Central memory CD8-positive, alpha-beta T cell (primary cell): Measurements from ENCODE around the gene TTLL12.

Experiments
- ATAC-seq: fragments of 150-1000 bp; cut with Tn5 transposase; replicated peaks from 2 replicates; pipeline ENCODE4 v1.10.0; 2022; ENCODE audit warnings: mild to moderate bottlenecking, moderate FRiP score, moderate number of reproducible peaks; ENCODE audit not compliant: poor library complexity, severe bottlenecking; ENCODE audit errors: extremely low read depth
- DNase-seq, 2 donors: peaks; one replicate each; pipeline ENCODE4 v3.0.0; 2021; ENCODE audit warnings: low spot score in 2 of 2
- H3K27ac Mint-ChIP-seq: one replicate; pipeline ENCODE4 v1.8.0; 2022; ENCODE audit warnings: low read depth, mild to moderate bottlenecking, moderate library complexity, mixed read lengths
- H3K27me3 Mint-ChIP-seq: one replicate; pipeline ENCODE4 v1.8.0; 2022; ENCODE audit warnings: mixed read lengths
- H3K36me3 Mint-ChIP-seq: one replicate; pipeline ENCODE4 v1.8.0; 2022; ENCODE audit warnings: mild to moderate bottlenecking, moderate library complexity, mixed read lengths; ENCODE audit not compliant: insufficient read depth
- H3K4me1 Mint-ChIP-seq: one replicate; pipeline ENCODE4 v1.8.0; 2022; ENCODE audit warnings: mixed read lengths
- H3K4me3 Mint-ChIP-seq: one replicate; pipeline ENCODE4 v1.8.0; 2022; ENCODE audit warnings: mild to moderate bottlenecking, moderate library complexity, mixed read lengths
- H3K9me3 Mint-ChIP-seq: one replicate; pipeline ENCODE4 v1.8.0; 2022; ENCODE audit warnings: mixed read lengths

TTLL12 gene

GRCh38 chr22:43183496-43184277, 3.2 kb downstream of the TTLL12 start:
- Mint-ChIP-seq H3K4me3 (no peak overlapping the region), H3K9me3 (no peaks in the 10 kb centered on the region), H3K36me3 (peaks cover 10% of the 10 kb centered on the region), H3K27me3 (no peaks in the 10 kb centered on the region), H3K27ac (no peak overlapping the region), H3K4me1 (peaks cover 12% of the 10 kb centered on the region)
- no peak for ATAC-seq
- no peak for DNase-seq

GRCh38 chr22:43182726-43183125, 4.2 kb downstream of the TTLL12 start:
- Mint-ChIP-seq H3K9me3 (no peaks in the 10 kb centered on the region), H3K27ac (no peak overlapping the region), H3K4me1 (peaks cover 12% of the 10 kb centered on the region), H3K4me3 (no peak overlapping the region), H3K36me3 (peaks cover 13% of the 10 kb centered on the region), H3K27me3 (no peaks in the 10 kb centered on the region)
- no peak for DNase-seq
- ATAC-seq: no peak

- H3K27ac Mint-ChIP-seq: peak overlapping the region; percentile 77
- H3K27me3 Mint-ChIP-seq: no peaks in the 10 kb centered on the region
- ATAC-seq (no peak), DNase-seq (no peak)
- H3K4me1 Mint-ChIP-seq: peaks cover 12% of the 10 kb centered on the region
- H3K9me3 Mint-ChIP-seq: no peaks in the 10 kb centered on the region
- H3K36me3 Mint-ChIP-seq: peaks cover 11% of the 10 kb centered on the region
- H3K4me3 Mint-ChIP-seq: no peak overlapping the region
Measured at GRCh38 chr22:43182118-43182517, 4.8 kb downstream of the TTLL12 start.

- H3K27me3 Mint-ChIP-seq: no peaks in the 10 kb centered on the region
- peaks cover 12% of the 10 kb centered on the region for H3K4me1 Mint-ChIP-seq
- no peaks in the 10 kb centered on the region for H3K9me3 Mint-ChIP-seq
- H3K36me3 Mint-ChIP-seq: peaks cover 9% of the 10 kb centered on the region
- DNase-seq: no peak
- H3K27ac Mint-ChIP-seq: peak overlapping the region; percentile 77
- H3K4me3 Mint-ChIP-seq: no peak overlapping the region
- ATAC-seq: no peak
Measured at GRCh38 chr22:43181321-43182076, 5.4 kb downstream of the TTLL12 start.

- Mint-ChIP-seq H3K36me3 (peaks cover 9% of the 10 kb centered on the region), H3K9me3 (no peaks in the 10 kb centered on the region), H3K4me3 (no peak overlapping the region), H3K27ac (no peak overlapping the region), H3K27me3 (no peaks in the 10 kb centered on the region), H3K4me1 (peaks cover 12% of the 10 kb centered on the region)
- no peak for ATAC-seq
- DNase-seq: no peak
Measured at GRCh38 chr22:43180670-43181069, 6.3 kb downstream of the TTLL12 start.

DNA sequence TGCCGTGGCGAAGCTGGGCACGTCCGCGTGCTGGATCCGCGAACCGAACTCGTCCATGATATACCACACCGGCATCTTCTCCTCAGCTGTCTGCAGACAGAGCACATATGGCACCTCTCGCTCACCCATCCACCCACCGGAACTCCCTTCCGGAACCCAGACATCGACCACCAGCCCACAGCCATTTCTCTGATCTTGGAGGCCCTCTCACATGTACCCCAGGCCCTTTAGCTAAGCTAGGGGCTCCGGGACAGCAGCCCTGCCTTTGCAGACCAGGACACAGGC, 7.1 kb downstream of the TTLL12 start:
- Mint-ChIP-seq H3K27me3 (no peaks in the 10 kb centered on the region), H3K4me3 (no peak overlapping the region), H3K36me3 (peaks cover 9% of the 10 kb centered on the region), H3K9me3 (no peaks in the 10 kb centered on the region), H3K27ac (no peak overlapping the region), H3K4me1 (peaks cover 12% of the 10 kb centered on the region)
- DNase-seq: no peak
- ATAC-seq: no peak

DNA sequence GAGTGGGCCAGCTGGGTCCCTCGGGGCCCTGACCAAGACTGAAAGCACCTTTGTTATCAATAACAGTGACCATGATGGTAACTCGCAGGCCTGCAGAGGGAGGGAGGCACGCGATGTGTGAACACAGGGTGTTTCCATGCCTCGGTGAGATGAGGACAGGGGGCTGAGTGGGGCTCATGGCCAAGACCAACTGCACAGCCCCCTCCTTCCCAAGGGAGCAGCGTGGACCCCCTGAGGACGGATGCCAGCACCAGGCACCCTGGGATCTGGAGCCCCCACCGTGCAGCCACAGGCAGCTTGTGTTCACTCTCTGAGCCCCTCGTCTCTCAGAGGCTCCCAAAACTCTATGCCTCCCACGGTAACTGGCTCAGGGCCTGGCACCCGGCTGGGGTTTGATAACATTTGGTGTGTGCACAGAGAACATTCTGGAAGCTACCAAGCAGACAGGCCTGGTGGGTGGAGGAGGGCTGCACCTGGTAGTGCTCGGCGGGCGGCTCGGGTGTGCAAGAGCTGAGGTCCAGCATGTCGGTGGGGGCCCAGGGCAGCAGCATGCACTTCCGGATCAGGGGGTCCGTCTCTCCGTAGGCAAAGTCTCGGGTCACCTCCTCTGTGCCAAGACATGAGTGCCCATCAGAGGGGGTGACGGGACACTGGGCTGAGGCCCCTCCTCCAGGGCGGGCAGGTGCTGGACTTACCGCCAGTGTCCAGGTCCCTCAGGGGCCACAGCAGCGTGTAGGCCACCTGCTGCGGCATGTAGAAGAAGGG, 7.6 kb downstream of the TTLL12 start:
- Mint-ChIP-seq H3K4me1 (peaks cover 9% of the 10 kb centered on the region), H3K36me3 (peaks cover 9% of the 10 kb centered on the region), H3K27ac (no peak overlapping the region), H3K9me3 (no peaks in the 10 kb centered on the region), H3K27me3 (no peaks in the 10 kb centered on the region), H3K4me3 (no peak overlapping the region)
- ATAC-seq (no peak), DNase-seq (no peak)

GRCh38 chr22:43177479-43177878, 9.5 kb downstream of the TTLL12 start:
- Mint-ChIP-seq H3K9me3 (no peaks in the 10 kb centered on the region), H3K36me3 (peaks cover 12% of the 10 kb centered on the region), H3K4me1 (peaks cover 5% of the 10 kb centered on the region), H3K27me3 (no peaks in the 10 kb centered on the region), H3K27ac (no peak overlapping the region), H3K4me3 (no peak overlapping the region)
- no peak for ATAC-seq
- DNase-seq: no peak

DNA sequence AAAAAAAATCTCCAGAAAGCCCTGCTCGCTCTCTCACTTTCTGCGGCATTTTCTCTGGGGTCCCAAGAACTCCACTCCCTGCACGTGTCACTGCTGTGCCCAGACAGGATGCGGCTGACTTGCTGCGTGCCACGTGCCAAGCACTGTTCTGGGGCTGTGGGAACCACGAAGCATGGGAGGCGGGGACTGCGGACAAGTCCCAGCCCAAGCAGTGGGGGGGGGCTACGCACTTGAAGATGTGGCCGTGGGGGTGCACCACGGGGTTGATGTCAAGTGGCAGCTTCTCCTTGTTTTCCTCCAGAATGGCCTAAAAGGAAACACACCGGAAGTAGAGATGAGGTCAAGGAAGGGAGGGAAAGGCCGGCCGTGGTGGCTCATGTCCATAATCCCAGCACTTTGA, 10.8 kb downstream of the TTLL12 start:
- Mint-ChIP-seq H3K27me3 (no peaks in the 10 kb centered on the region), H3K4me1 (no peaks in the 10 kb centered on the region), H3K27ac (no peak overlapping the region), H3K9me3 (no peaks in the 10 kb centered on the region), H3K4me3 (no peak overlapping the region), H3K36me3 (peaks cover 12% of the 10 kb centered on the region)
- no peak for DNase-seq
- no peak for ATAC-seq

GRCh38 chr22:43174941-43175531, 11.9 kb downstream of the TTLL12 start:
- Mint-ChIP-seq H3K9me3 (no peaks in the 10 kb centered on the region), H3K4me1 (no peaks in the 10 kb centered on the region), H3K27ac (no peak overlapping the region), H3K27me3 (no peaks in the 10 kb centered on the region), H3K4me3 (no peak overlapping the region), H3K36me3 (peaks cover 13% of the 10 kb centered on the region)
- no peak for ATAC-seq
- no peak for DNase-seq

GRCh38 chr22:43173976-43174720, 12.8 kb downstream of the TTLL12 start:
- Mint-ChIP-seq H3K27me3 (no peaks in the 10 kb centered on the region), H3K9me3 (no peaks in the 10 kb centered on the region), H3K4me1 (no peaks in the 10 kb centered on the region), H3K36me3 (peaks cover 13% of the 10 kb centered on the region), H3K27ac (no peak overlapping the region), H3K4me3 (no peak overlapping the region)
- DNase-seq (no peak), ATAC-seq (no peak)

DNA sequence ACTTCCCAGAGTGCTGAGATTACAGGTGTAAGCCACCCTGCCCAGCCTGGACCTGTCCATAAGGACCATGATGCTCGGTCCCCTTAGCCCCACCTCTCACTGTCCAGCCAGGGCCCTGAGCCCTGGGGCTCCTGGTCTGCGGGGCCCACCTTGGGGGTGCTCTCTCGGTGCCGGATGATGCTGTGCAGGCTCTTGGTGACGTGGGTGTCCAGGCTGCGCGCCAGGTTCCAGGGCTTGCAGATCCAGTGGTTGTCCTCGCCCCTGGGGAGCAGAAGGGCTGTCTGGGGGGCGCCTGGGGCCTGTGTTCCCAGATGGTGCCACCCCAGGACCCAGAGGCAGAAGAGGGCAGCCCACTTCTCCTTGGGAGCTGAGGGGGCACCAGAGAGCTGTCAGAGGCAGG, 13.4 kb downstream of the TTLL12 start:
- no peak for ATAC-seq
- no peak overlapping the region for H3K4me3 Mint-ChIP-seq
- no peaks in the 10 kb centered on the region for H3K27me3 Mint-ChIP-seq
- H3K27ac Mint-ChIP-seq: no peak overlapping the region
- H3K36me3 Mint-ChIP-seq: peaks cover 10% of the 10 kb centered on the region
- no peaks in the 10 kb centered on the region for H3K4me1 Mint-ChIP-seq
- H3K9me3 Mint-ChIP-seq: no peaks in the 10 kb centered on the region
- DNase-seq: no peak
